Nephron progenitor cell (in vitro differentiated cells): Measurements from ENCODE around the gene SDK1.
"Not testable (repeated sequence)": the region's sequence is repeated elsewhere in the genome, so short reads cannot be mapped to it uniquely, and the experiment has no call there.

Experiments
- DNase-seq: peaks from one replicate; pipeline ENCODE4 v3.0.0; 2021
- H3K27ac Mint-ChIP-seq: 2 replicates; pipeline ENCODE4 v1.8.0; 2021; ENCODE audit warnings: mild to moderate bottlenecking, moderate library complexity, mixed read lengths
- H3K27me3 Mint-ChIP-seq: 2 replicates; pipeline ENCODE4 v1.8.0; 2021; ENCODE audit warnings: mild to moderate bottlenecking, low read depth, mixed read lengths; ENCODE audit not compliant: poor library complexity
- H3K36me3 Mint-ChIP-seq: 2 replicates; pipeline ENCODE4 v1.8.0; 2021; ENCODE audit warnings: low read depth, mixed read lengths
- H3K4me1 Mint-ChIP-seq: 2 replicates; pipeline ENCODE4 v1.8.0; 2021; ENCODE audit warnings: mixed read lengths
- H3K4me3 Mint-ChIP-seq: 2 replicates; pipeline ENCODE4 v1.8.0; 2021; ENCODE audit warnings: mild to moderate bottlenecking, moderate library complexity, mixed read lengths
- H3K9me3 Mint-ChIP-seq: 2 replicates; pipeline ENCODE4 v1.8.0; 2021; ENCODE audit warnings: mild to moderate bottlenecking, moderate library complexity, mixed read lengths
- CTCF ChIP-seq: fragments of 200-600 bp; sonication (generic); IDR thresholded peaks from 2 replicates; pipeline ENCODE4 v1.5.0; 2021; ENCODE audit warnings: antibody characterized with exemption

SDK1 gene

DNA sequence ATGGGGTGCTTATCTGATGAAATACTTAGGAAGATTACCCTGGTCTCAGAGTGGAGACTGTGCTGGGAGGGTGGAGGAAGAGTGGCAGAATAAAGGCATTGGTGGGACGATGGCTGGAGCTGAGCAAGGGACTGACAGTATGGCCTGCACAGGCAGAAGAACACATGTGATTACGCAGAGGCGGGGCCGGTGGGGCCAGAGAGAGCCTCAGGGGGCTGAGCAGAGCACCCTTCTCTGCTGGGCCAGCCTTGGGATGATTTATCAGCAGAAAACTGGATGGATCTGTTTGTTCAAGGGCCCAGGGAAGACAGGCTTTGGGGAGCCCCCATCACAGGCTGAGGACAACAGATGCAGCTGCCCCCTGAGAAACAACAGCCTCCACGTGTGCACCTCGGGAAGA lies 272.1 kb downstream of the SDK1 start:
- no peak for DNase-seq
- Mint-ChIP-seq H3K4me3 (no peak overlapping the region), H3K9me3 (peaks cover 22% of the 10 kb centered on the region), H3K27ac (no peak overlapping the region), H3K4me1 (peaks cover 27% of the 10 kb centered on the region), H3K27me3 (no peaks in the 10 kb centered on the region), H3K36me3 (peaks cover 8% of the 10 kb centered on the region)
- TF ChIP-seq CTCF = no peak

- H3K27me3 Mint-ChIP-seq = no peaks in the 10 kb centered on the region
- peaks cover 34% of the 10 kb centered on the region for H3K9me3 Mint-ChIP-seq
- H3K4me1 Mint-ChIP-seq = peaks cover 23% of the 10 kb centered on the region
- TF ChIP-seq CTCF = no peak
- H3K27ac Mint-ChIP-seq = no peak overlapping the region
- no peak for DNase-seq
- no peak overlapping the region for H3K4me3 Mint-ChIP-seq
- H3K36me3 Mint-ChIP-seq = peaks cover 13% of the 10 kb centered on the region
These were observed 273.3 kb downstream of the SDK1 start for GRCh38 chr7:3574386-3574785.

GRCh38 chr7:3575753-3576531 lies 274.9 kb downstream of the SDK1 start:
- H3K4me3 Mint-ChIP-seq = no peak overlapping the region
- peaks cover 46% of the 10 kb centered on the region for H3K9me3 Mint-ChIP-seq
- DNase-seq = no peak
- H3K27me3 Mint-ChIP-seq = no peaks in the 10 kb centered on the region
- H3K4me1 Mint-ChIP-seq = peaks cover 12% of the 10 kb centered on the region
- no peak for TF ChIP-seq CTCF
- no peak overlapping the region for H3K27ac Mint-ChIP-seq
- peaks cover 13% of the 10 kb centered on the region for H3K36me3 Mint-ChIP-seq

DNA sequence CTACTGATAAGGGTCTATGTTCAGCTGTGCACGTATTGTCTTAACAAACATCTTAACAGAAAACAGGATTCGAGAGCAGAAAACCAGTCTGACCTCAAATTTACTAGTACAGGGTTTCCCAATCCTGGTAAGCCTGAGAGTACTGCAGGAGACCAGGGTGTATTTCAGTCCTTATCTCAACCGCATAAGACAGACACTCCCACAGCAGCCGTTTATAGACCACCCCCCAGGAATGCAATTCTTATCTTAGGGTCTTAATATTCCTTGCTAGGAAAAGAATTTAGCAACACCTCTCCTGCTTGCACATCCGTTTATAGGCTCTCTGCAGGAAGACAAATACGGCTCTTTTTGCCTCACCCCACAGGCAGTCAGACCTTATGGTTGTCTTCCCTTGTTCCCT lies 277.3 kb downstream of the SDK1 start:
- TF ChIP-seq CTCF = no peak
- Mint-ChIP-seq H3K36me3 (peaks cover 13% of the 10 kb centered on the region), H3K4me1 (peaks cover 3% of the 10 kb centered on the region), H3K9me3 (peaks cover 47% of the 10 kb centered on the region), H3K27ac (no peak overlapping the region), H3K27me3 (no peaks in the 10 kb centered on the region), H3K4me3 (no peak overlapping the region)
- no peak for DNase-seq

- H3K9me3 Mint-ChIP-seq = peaks cover 44% of the 10 kb centered on the region
These were observed 278.7 kb downstream of the SDK1 start for GRCh38 chr7:3579638-3580219.

GRCh38 chr7:3582145-3582544 lies 281.1 kb downstream of the SDK1 start:
- not testable (repeated sequence) for H3K4me3 Mint-ChIP-seq, H3K27ac Mint-ChIP-seq, H3K4me1 Mint-ChIP-seq, H3K27me3 Mint-ChIP-seq, DNase-seq, H3K36me3 Mint-ChIP-seq
- peaks cover 36% of the 10 kb centered on the region for H3K9me3 Mint-ChIP-seq

More at GRCh38 chr7:3579638-3580219, 278.7 kb downstream of the SDK1 start:
- Mint-ChIP-seq H3K27me3 (no peaks in the 10 kb centered on the region), H3K4me3 (no peak overlapping the region), H3K27ac (no peak overlapping the region), H3K36me3 (peaks cover 13% of the 10 kb centered on the region), H3K4me1 (no peaks in the 10 kb centered on the region)
- no peak for DNase-seq
- no peak for TF ChIP-seq CTCF
